Measurements from ENCODE around the gene PTPRC. TPM values are rescaled to one million over a fixed set of nuclear protein-coding genes. Genes with fewer than 3 reads are reported as not detected.

PTPRC gene
- total and polyA plus RNA-seq, 2 donors (not counting 3 experiments of a cell fraction or from before 2014, with no cell fraction given): not detected

GRCh38 chr1:198641501-198641900, 2.7 kb downstream of the PTPRC start:
- no TSS peak for BruUV-seq (replicated peaks)
- TF ChIP-seq FOS (IDR thresholded peaks at IDR 0.05; ENCODE audit: borderline replicate concordance, insufficient read depth, low read length): peak; percentile 71
- no peak for TF ChIP-seq MYC (IDR thresholded peaks at IDR 0.05; ENCODE audit: low read depth, low read length)
- TF ChIP-seq JUN (IDR thresholded peaks at IDR 0.05; ENCODE audit: borderline replicate concordance, insufficient read depth, insufficient read length, low read depth): peak; percentile 64
- FAIRE-seq (no peak), DNase-seq (ENCODE audit: low read depth, low spot score) (peak; percentile 38)
- Histone ChIP-seq H3K27me3 (ENCODE audit: control insufficient read depth in 2 of 2, insufficient read depth in 2 of 2, low read length in 2 of 2) (no peaks in the 10 kb centered on the region), H3K36me3 (ENCODE audit: control insufficient read depth in 2 of 2, extremely low read depth in 1 of 2, insufficient read depth in 2 of 2, low read length in 2 of 2) (no peaks in the 10 kb centered on the region), H3K79me2 (ENCODE audit: control insufficient read depth, insufficient read depth, low read length) (no peaks in the 10 kb centered on the region), H3K4me3 (replicated peaks in 1 of 3; ENCODE audit: insufficient read depth in 1 of 3, low read depth in 1 of 3, low read length in 3 of 3) (no peak overlapping the region), H3K9me3 (replicated peaks; ENCODE audit: control insufficient read depth, insufficient read depth, low read length) (no peaks in the 10 kb centered on the region), H3K27ac (ENCODE audit: insufficient read depth, low read depth, low read length) (peak overlapping the region; percentile 51), H3K9ac (replicated peaks; ENCODE audit: extremely low read depth, insufficient read depth, low read length) (no peak overlapping the region), H4K20me1 (replicated peaks; ENCODE audit: control insufficient read depth, extremely low read depth, insufficient read depth, low read length) (no peaks in the 10 kb centered on the region), H3K4me1 (ENCODE audit: control insufficient read depth, extremely low read depth, insufficient read depth, low read length) (peaks cover 8% of the 10 kb centered on the region), H3K4me2 (ENCODE audit: insufficient read depth, low read length) (no peak overlapping the region), H2AFZ (ENCODE audit: low read depth, low read length) (no peak overlapping the region), H3K9me1 (replicated peaks; ENCODE audit: control insufficient read depth, extremely low read depth, insufficient read depth, low read length) (no peaks in the 10 kb centered on the region)
- ChIA-PET CTCF (no interaction called here), POLR2A (no interaction called here)
- intact Hi-C loops (cut with micrococcal nuclease) (no loop called here), dilution Hi-C loops (cut with MboI; ENCODE audit: extremely low pct_ligation_motif_present, low sequenced_read_pairs) (no loop called here)

- intact Hi-C loops (cut with micrococcal nuclease): no loop called here
- H3K36me3 ChIP-seq (ENCODE audit: control insufficient read depth in 2 of 2, extremely low read depth in 1 of 2, insufficient read depth in 2 of 2, low read length in 2 of 2): no peaks in the 10 kb centered on the region
- H3K27ac ChIP-seq (ENCODE audit: insufficient read depth, low read depth, low read length): peak overlapping the region; percentile 12
- H3K9me3 ChIP-seq (replicated peaks; ENCODE audit: control insufficient read depth, insufficient read depth, low read length): no peaks in the 10 kb centered on the region
- FAIRE-seq: no peak
- CTCF ChIA-PET: no interaction called here
- no peaks in the 10 kb centered on the region for H3K9me1 ChIP-seq (replicated peaks; ENCODE audit: control insufficient read depth, extremely low read depth, insufficient read depth, low read length)
- H2AFZ ChIP-seq (ENCODE audit: low read depth, low read length): no peak overlapping the region
- TF ChIP-seq POLR2AphosphoS5 (IDR thresholded peaks at IDR 0.05; ENCODE audit: insufficient read depth, low read depth, low read length) (no peak), MYC (IDR thresholded peaks at IDR 0.05; ENCODE audit: low read depth, low read length) (no peak), EZH2 (IDR thresholded peaks at IDR 0.05; ENCODE audit: borderline replicate concordance, low read depth, low read length, severe bottlenecking) (no peak), GATA2 (IDR thresholded peaks at IDR 0.05; ENCODE audit: insufficient read depth, insufficient read length, low read depth, low read length) (no peak), POLR2A (IDR thresholded peaks at IDR 0.05; ENCODE audit: low read depth, low read length) (no peak), MAX (IDR thresholded peaks at IDR 0.05; ENCODE audit: insufficient read depth, insufficient read length) (no peak), CTCF (IDR thresholded peaks at IDR 0.05; ENCODE audit: extremely low read depth in 1 of 2, insufficient read depth in 1 of 2, low read depth in 1 of 2, low read length in 2 of 2) (no peak), JUN (IDR thresholded peaks at IDR 0.05; ENCODE audit: borderline replicate concordance, insufficient read depth, insufficient read length, low read depth) (no peak), FOS (IDR thresholded peaks at IDR 0.05; ENCODE audit: borderline replicate concordance, insufficient read depth, low read length) (no peak)
- DNase-seq (ENCODE audit: low read depth, low spot score): peak; percentile 7
- dilution Hi-C loops (cut with MboI; ENCODE audit: extremely low pct_ligation_motif_present, low sequenced_read_pairs): no loop called here
- no peaks in the 10 kb centered on the region for H3K79me2 ChIP-seq (ENCODE audit: control insufficient read depth, insufficient read depth, low read length)
- no peaks in the 10 kb centered on the region for H3K27me3 ChIP-seq (ENCODE audit: control insufficient read depth in 2 of 2, insufficient read depth in 2 of 2, low read length in 2 of 2)
- H3K4me1 ChIP-seq (ENCODE audit: control insufficient read depth, extremely low read depth, insufficient read depth, low read length): peaks cover 8% of the 10 kb centered on the region
- no peaks in the 10 kb centered on the region for H4K20me1 ChIP-seq (replicated peaks; ENCODE audit: control insufficient read depth, extremely low read depth, insufficient read depth, low read length)
- no peak overlapping the region for H3K9ac ChIP-seq (replicated peaks; ENCODE audit: extremely low read depth, insufficient read depth, low read length)
- no peak overlapping the region for H3K4me3 ChIP-seq (replicated peaks in 1 of 3; ENCODE audit: insufficient read depth in 1 of 3, low read depth in 1 of 3, low read length in 3 of 3)
- POLR2A ChIA-PET: no interaction called here
- BruUV-seq (replicated peaks): no TSS peak
- H3K4me2 ChIP-seq (ENCODE audit: insufficient read depth, low read length): no peak overlapping the region
These were observed 3.3 kb downstream of the PTPRC start for GRCh38 chr1:198641966-198642668.
